AG09309 (cell line): Measurements from ENCODE around the gene SYNE1.
A peak's percentile ranks its signal among the peaks of the same experiment; 100 is the strongest.

Source experiments
- DNase-seq: peaks from one replicate; pipeline ENCODE4 v3.0.0-alpha.2; 2010; ENCODE audit warnings: low read depth
- H3K4me3 ChIP-seq: 2 replicates; pipeline ENCODE4 v1.5.1; 2011; ENCODE audit warnings: mild to moderate bottlenecking, low read depth, low read length, moderate library complexity; ENCODE audit not compliant: control insufficient read depth
- CTCF ChIP-seq: IDR thresholded peaks from 2 replicates; pipeline ENCODE4 v1.5.1; 2011; ENCODE audit warnings: mild to moderate bottlenecking, low read depth, low read length, inconsistent platforms; ENCODE audit not compliant: insufficient read depth, control insufficient read depth; ENCODE audit errors: missing control alignments

The SYNE1 gene

GRCh38 chr6:152301021-152301764, 336.0 kb downstream of the SYNE1 start:
- H3K4me3 ChIP-seq, result peak overlapping the region; percentile 73
- TF ChIP-seq CTCF, result no peak
- no peak for DNase-seq

GRCh38 chr6:152300517-152300916, 336.6 kb downstream of the SYNE1 start:
- no peak for TF ChIP-seq CTCF
- no peak overlapping the region for H3K4me3 ChIP-seq
- no peak for DNase-seq

- TF ChIP-seq CTCF, result no peak
- DNase-seq, result no peak
- H3K4me3 ChIP-seq, result no peak overlapping the region
Observed at GRCh38 chr6:152298848-152299735, 338.1 kb downstream of the SYNE1 start.

GRCh38 chr6:152298055-152298647, 339.0 kb downstream of the SYNE1 start:
- no peak for TF ChIP-seq CTCF
- no peak overlapping the region for H3K4me3 ChIP-seq
- no peak for DNase-seq

- no peak overlapping the region for H3K4me3 ChIP-seq
- DNase-seq, result no peak
- TF ChIP-seq CTCF, result no peak
Observed at GRCh38 chr6:152296648-152297376, 340.4 kb downstream of the SYNE1 start.

GRCh38 chr6:152295920-152296319, 341.2 kb downstream of the SYNE1 start:
- no peak overlapping the region for H3K4me3 ChIP-seq
- DNase-seq, result no peak
- no peak for TF ChIP-seq CTCF
